GM19463 (cell line): Measurements from ENCODE around the gene PZP.

Source experiments
- ATAC-seq: cut with Tn5 transposase; IDR thresholded peaks from one replicate; pipeline ENCODE4 v1.9.1; 2021; ENCODE audit warnings: mild to moderate bottlenecking, moderate library complexity; ENCODE audit not compliant: unreplicated experiment

Gene PZP

DNA sequence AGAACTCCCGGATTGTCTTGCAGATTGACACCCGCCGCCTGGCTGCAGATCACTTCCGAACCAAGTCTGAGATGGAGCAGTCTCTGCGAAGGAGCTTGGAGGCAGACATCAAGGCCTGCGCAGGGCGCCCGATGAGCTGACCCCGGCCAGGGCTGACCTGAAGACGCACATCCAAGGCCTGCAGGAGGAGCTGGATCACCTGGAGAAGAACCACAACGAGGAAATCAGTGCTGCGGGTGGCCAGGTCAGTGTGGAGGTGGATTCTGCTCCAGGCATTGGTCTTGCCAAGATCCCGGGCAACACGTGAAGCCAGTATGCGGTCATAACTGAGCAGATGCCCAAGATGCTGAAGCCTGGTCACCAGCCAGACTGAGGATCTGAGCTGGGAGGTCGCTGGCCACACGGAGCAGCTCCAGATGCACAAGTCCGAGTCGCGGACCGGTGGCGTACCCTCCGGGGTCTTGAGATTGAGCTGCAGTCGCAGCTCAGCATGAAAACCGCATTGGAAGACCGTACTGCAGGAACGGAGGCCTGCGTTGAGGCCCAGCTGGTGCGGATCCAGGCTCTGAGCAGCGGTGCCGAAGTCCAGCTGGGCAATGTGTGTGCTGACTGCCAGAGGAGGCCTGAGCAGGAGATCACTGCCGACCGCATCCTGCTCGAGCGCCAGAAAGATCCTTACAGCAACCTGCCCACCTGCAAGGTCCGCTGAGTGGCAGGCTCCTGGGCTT is 80.1 kb downstream of the PZP start:
- ATAC-seq, result no peak

DNA sequence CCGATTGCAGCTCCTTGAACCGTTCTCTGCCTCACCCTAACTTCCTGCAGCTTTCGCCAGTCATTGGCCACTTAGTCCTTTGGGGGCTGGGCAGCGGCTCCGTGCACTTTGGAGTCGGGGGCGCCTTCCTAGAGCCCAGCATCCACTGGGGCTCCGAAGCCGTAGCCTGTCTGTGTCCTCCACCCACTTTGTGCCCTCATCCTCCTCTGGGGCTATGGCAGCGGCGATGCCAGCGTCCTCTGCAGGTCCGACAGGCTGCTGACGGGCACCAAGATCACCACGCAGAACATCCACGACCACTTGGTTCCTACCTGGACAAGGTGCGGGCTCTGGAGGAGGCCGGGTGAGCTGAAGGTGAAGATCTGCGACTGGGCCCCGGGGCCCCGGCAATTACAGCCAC is 80.7 kb downstream of the PZP start:
- ATAC-seq, result no peak

DNA sequence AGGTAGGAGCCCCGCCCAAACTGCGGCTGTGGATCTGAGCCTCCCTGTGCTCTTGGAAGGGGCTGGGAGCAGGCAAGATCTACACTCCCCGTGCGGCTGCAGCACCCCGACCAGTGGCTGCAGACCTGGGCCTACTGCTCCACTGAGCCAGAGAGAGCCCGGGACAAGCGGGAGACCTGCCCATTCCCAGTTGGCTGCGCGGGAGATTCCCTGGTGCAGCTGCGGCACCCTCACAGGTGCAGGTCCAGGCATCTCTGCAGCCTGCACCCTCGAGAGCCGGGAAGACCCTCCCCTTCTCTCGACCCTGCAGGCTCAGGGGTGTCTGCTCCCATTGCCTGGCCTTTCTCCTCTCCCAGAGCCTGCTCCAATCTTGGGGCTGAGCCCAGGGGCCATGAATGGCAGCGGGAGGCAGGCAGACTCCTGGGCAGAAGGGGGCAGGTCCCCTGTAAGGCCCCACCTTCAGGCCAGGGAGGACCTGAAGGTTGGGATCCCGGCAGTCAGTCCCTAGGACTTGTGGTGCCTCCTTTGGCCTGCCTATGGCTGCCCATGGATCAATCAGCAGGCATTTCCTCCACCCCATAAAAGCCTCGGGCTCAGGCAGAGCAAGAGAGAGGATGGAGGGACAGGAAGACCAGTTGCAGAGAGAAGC is 83.7 kb downstream of the PZP start:
- no peak for ATAC-seq

DNA sequence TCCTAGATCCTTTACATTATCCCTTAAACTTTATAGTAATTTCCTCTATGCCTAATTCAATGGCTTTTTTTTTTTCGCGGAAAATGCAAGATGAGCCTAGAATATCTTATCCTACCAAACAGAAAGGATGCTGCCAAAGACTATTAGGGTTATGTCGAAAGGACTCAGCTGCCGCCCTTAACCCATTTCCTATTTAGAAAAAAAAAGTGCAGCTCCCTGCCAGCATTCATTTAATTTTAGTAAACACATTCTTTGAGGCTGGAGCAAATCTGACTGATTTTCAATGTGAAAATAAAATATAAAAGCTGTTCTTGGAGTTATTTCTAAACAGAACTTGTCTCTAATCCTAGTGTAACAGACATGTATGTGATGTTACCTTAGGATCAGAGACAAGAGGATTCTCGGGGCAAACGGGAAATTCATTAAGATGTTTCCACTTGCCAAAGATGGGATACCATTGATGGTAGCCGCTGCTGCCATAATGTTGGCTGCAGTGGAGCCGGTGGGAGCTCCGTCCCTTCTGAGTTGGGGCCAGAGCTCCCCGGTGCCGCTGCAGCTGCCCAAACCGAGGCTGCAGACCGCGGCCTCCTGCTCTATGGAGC is 84.3 kb downstream of the PZP start:
- no peak for ATAC-seq

DNA sequence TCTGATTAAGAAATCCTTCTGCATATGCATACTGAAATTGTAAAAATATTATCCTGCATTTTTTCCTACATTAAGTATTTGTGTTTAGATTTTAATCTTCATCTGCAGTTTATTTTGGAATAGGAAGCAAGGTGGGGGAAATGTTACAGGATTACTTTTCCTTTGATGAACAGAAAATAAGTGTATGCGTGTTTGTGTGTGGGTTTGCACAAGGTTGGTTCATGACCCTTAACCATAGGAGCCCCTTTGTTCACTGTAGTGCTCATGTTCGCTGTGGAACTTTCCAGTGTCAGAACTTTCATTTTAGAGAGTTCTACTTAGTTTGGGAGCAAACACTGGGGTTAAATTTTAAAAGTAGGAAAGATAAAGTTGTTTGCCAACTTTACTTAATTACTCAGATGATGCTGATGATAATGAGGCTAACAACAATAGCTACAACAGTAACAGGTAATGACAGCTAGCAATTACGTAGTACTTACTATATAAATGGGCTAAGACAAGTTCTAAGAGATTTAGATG is 86.0 kb downstream of the PZP start:
- no peak for ATAC-seq

DNA sequence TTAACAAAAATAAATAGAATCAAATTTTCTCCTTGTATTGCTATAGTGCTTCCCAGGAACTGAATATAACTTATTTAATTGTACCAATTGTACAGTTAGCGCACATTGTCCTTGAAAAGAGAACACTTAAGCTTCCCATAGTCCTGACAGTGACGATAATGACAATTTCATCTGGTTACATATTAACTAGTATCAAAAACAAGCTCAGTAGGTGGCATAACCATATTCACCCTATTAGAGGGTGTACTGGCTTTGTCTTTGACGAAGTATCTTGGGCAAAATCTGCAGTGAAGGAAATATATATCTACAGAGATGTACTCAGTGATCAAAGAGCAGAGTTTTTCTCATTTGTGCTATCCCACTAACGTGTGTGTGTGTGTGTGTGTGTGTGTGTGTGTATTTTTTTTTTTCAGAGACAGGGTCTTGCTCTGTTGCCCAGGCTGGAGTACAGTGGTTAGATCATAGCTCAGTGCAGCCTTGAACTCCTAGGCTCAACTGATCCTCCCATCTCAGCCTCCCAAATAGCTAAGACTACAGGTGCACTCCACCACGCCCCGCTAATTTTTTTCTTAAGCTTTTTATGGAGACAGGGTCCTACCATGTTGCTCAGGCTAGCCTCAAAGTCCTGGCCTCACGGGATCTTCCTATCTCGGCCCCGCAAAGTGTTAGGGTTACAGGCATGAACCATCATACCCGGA is 87.6 kb downstream of the PZP start:
- ATAC-seq, result no peak

DNA sequence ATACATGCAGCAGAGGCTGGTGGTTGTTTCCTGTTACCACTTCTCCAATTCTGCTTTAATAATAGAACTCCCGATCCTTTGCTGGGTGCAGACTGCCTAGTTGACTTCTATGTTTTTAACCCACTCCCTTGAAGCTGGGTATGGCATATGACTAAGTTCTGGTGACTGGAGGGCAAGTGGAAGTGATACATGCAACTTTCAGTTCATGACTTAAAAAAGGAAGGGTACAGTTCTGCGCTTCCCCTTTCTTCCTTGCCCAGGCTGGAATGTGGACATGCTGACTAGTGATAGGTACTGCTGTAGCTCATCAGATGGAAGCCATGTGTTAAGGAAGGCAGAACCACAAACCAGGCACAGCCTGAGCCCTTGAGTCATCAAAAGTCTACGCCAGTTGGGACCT is 90.0 kb downstream of the PZP start:
- ATAC-seq, result peak; percentile 77

DNA sequence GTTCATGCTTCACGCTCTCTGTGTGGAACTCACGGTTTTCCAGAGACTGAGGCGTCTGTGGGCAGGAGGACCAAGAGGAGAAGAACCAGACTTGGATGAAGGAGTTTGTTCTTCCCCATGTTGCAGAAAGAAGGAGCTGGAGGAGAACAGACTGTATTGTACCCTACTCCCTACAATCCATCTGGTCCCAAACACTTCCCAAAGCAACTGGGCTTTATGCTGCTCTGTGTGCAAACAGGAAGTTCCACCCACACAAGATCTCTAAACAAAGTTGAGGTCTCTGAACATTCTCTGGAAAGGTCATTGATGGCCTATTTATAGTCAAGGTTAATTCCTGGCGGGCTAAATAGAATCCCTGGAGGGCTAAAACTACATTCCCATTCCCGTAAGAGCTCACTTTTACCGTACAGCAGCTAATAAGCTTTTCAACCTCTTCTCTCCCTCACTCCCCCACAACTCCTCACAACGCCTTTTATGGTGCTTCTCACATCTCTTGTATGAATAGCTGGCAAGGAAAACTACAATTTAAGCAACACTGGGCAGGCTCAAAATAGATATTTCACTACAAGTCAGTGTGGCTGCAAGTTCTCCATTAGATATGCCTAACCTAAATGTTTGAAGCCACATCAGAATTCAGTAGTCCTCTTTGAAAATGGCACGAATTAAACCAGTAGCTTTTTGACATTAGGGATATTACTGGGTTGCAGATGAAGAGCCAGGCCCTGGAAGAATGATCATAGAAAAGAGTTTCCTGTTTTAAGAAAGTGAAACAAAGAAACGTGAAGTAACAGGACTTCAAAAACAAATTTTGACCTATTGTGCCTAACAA is 92.2 kb downstream of the PZP start, which contains the start of gene A2M:
TSS of gene A2M (minus strand) at position 189 of the 829 bp plus-strand sequence. CDS start at position 119, 70 bp downstream.
- ATAC-seq, result no peak

DNA sequence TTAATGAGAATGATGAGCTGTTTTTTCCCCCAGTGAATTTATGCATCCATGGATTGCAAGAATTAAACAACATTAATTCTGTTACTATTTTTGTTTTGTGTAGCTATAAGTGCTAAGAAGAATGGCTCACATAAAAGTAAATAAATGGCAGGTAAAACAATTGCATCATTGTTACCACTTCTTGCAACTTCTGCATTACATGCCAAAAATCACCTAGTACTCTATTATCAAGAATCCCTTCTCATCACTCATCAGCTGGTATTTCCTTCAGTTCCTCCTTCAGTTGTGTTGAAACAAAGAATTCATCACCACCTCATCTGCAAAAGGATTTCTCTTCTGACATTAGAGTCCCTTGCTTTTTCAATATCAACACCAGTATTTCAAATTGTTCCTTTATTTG is 93.2 kb downstream of the PZP start:
- ATAC-seq, result no peak

DNA sequence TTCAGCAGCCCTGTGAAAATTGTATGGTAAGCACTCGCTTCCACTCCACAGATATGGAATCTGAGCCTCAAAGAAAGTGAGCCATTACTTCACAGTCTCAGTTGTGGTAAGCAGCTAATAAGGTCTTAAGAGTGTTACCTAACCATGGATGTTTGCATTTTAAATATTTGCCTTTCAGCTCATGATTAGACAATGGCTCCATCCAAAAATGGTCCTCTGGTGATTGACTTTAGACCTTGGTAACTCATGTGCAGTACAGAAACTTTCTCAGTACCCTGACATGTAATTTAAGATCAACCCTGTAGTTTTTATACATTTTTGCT is 94.2 kb downstream of the PZP start:
- ATAC-seq, result no peak

DNA sequence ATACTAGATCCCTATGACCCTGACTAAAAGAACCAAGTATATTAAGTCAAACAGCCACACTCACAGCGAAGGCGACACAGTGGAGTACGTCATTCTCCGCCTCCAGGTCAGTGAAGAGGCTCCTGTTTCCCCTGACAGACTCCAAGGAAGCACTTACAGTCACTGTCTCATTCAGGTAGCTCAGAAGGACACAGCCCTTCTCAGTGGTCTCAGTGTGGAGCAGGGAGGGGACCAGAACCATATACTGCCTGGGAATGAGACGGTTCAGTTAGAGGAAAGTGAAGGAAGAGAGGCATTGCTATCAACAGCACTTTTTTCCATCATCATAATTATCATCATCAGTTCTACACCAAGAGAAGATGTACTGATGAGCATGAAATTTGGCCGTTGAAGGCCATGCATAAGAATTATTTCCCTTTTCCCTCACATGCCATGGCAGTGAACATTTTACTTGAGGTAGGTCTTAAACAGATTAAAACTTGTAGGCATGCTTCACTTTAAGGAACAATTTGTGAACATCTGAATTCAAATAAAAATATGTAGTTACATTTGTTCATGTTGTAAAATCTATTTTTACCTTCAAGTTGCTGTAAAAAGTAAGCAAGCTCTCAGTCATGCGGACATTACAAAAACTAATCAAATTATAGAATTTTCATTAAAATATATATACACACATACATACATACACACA is 94.8 kb downstream of the PZP start:
- no peak for ATAC-seq

DNA sequence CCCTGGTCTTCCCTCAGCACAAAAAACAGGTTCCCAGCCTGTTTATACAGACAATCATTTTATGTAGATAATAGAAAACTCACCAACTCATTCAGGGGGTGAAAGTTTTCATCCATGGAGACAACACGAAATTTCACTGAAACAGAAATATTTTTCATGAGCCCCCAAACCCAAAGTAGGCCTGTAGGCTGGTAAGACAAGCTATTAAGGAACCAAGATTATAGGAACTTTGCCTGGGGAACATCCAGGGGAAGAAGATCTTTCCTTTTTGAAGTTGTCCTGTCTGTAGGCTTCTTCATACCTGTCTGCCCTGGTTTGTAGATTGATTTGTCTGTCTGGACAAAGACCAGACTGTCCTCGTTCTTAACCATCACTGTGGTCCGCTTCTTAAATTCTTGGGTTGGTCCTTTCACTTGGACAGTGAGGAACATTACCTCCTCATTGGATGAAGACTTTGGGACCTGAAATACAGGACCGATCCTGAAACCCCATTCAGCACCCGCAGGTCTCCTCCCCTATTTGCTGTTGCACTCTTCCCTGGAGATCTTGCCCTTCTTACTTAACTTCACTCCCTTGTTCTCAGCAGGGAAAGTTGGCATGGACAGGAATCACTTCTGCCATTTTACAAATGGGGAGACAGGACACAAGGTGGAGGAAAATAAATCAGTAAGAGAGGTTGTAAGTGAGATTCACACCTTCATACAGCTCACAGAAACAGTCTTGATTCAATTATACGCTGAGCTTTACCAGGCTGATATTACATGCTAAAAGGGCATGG is 95.9 kb downstream of the PZP start:
- no peak for ATAC-seq

DNA sequence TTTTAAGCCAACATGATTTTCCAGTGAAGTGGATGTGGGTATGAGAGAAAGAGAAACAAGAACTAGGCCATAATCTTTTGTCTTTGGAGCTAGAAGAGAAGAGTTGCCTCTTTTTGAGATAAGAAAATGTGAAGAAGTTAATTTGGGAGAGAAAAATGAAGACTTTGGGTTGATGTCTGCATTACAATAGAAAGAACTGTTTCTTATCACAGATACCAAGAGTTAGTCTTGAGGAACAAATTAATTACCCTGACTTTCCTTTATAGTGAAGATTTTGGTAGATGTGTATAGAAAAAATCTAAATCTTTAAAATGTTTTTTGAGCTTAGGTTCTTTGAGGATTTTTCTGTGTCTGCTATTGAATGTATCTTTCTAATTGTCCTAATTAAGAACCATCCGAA is 96.7 kb downstream of the PZP start:
- no peak for ATAC-seq

DNA sequence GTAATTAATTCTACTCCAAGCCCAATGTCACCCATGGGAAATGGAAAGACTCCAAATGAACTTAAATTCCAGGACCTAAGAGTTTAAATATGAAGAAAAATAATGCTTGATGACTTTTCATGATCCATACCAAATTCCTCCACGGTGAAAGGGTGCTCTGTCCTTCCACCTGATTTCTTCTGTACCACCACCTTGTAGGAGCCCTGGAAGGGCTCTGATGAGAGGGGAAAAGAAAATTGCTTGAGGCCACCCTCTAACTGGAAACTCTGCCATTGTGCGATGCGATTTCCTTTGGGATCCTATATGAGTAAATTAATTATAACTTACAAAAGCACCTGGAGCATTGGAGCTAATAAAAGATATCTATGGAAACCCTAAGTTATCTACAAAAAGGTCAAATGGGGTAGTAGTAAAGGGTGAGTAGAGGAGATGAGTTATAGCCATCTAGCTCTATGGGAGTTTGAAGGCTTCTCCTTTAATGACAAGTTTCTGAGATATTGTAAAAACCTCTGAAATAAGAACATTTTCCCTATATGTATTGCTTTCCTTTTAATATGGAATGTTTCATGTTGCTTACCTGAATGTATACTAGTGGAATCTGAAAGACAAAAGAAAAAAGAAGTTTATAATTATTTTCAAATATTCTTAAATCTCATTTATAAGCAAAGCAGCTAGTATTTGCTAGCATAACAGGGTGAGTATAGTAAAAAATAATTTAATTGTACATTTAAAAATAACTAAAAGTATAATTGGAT is 98.3 kb downstream of the PZP start:
- no peak for ATAC-seq

DNA sequence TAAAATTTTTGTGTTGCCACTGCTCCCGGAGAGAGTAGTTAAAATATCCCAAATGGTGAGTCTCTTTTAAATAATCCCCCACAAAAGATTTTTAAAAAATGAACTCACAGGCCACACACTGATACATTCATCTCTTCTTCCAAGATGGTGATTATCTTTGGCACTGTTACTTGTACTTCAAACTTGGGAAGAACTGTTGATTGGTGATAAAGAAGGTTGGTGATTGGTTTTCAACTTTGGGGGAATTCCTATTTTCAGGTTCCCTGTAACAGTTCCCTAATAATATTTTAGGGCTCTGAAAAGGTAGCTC is 99.0 kb downstream of the PZP start:
- ATAC-seq, result no peak

DNA sequence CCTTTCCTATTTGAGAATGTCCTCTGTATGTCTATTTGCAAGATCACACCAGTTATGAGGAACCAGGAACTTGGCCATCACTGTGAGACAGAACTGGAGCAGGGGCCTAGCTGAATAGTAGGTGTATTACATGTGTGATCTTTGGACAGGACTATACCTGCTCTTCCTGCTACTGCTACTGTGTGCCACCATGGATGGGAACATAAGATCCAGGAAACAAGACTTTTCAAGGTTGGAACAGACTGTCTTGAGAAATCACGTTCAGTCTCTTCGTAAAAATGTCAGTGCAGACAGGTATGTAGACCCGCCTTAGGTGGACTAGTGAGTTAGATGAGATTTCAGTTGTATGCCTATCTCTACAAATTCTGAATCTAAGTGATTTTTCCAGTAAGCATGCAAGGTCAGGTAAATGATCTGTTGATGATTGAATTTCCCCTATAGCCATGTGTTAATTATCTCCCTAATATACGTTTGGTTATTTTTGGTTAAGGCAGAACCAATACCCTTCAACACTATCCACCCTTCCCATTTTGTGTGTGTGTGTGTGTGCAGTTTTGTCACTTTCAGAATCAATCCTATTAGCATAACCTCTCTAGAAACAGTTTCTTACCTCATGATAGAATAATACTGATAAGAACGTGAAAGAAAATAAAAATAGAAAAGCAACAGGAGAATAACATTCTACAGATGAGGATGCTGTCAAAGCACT is 99.5 kb downstream of the PZP start:
- no peak for ATAC-seq

DNA sequence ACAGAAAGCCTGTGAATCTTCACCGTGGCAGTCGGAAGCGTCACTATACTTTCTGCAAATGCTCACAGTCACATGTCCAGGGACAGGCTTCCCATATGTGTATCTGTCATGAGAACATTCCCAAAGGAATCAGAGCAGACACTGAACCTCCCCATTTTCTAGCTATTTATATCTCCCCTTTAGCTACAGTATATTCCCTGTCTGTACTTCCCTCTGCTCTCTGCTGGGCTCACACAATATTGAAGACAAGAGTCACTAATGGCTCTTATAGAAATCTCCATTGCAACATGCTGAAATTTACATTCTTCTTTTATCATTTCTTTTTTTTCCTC is 100.7 kb downstream of the PZP start:
- no peak for ATAC-seq
